Measurements from ENCODE around the gene PSMD13. TPM values are rescaled to one million over a fixed set of nuclear protein-coding genes. Genes with fewer than 3 reads are reported as not detected.
"Not testable (repeated sequence)": the region's sequence is repeated elsewhere in the genome, so short reads cannot be mapped to it uniquely, and the experiment has no call there.

The PSMD13 gene
- total RNA-seq, 1 donor from 2014 or later = 71.9 TPM

- TF ChIP-seq CTCF (IDR thresholded peaks at IDR 0.05) (no peak), POLR2A (IDR thresholded peaks at IDR 0.05) (no peak), POLR2AphosphoS5 (IDR thresholded peaks at IDR 0.05; ENCODE audit: insufficient read depth in 1 of 2, low read depth in 1 of 2) (no peak)
- intact Hi-C loops (cut with DNase I) = loop anchor here (10.0 kb wide), 1 partner anchor 185 kb away; the partner anchor contains the start of gene ANO9
- H3K9me3 ChIP-seq = no peaks in the 10 kb centered on the region
- H3K27me3 ChIP-seq = no peaks in the 10 kb centered on the region
- DNase-seq (ENCODE audit: extremely low spot score in 2 of 2) = no peak
- H3K36me3 ChIP-seq = no peaks in the 10 kb centered on the region
- H3K4me1 ChIP-seq = no peaks in the 10 kb centered on the region
- H3K27ac ChIP-seq = no peak overlapping the region
- no peak overlapping the region for H3K4me3 ChIP-seq
Observed at GRCh38 chr11:259413-259812, 22.6 kb downstream of the PSMD13 start.

DNA sequence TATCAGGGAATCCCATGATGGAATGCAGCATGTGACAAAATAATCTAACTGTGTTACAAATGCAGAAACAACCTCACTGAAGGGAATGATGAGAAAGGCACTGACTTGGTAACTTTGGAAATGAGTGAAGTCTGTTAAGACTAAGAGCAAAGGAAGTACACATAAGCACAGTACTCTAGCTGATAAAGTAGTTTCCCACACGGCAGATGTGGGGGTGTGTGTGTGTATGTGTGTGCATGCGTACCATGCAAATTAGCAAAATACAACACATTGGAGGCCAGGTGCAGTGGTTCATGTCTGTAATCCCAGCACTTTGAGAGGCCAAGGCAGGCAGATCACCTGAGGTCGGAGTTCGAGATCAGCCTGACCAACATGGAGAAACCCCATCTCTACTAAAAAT, 24.8 kb downstream of the PSMD13 start:
- DNase-seq (ENCODE audit: extremely low spot score in 2 of 2) = no peak
- Histone ChIP-seq H3K36me3 (no peaks in the 10 kb centered on the region), H3K4me1 (no peaks in the 10 kb centered on the region), H3K4me3 (no peak overlapping the region), H3K9me3 (no peaks in the 10 kb centered on the region), H3K27ac (no peak overlapping the region), H3K27me3 (no peaks in the 10 kb centered on the region)
- TF ChIP-seq CTCF (IDR thresholded peaks at IDR 0.05) (no peak), POLR2AphosphoS5 (IDR thresholded peaks at IDR 0.05; ENCODE audit: insufficient read depth in 1 of 2, low read depth in 1 of 2) (no peak), POLR2A (IDR thresholded peaks at IDR 0.05) (no peak)
- intact Hi-C loops (cut with DNase I) = no loop called here

- no peaks in the 10 kb centered on the region for H3K36me3 ChIP-seq
- H3K4me1 ChIP-seq = peaks cover 12% of the 10 kb centered on the region
- intact Hi-C loops (cut with DNase I) = no loop called here
- no peak overlapping the region for H3K27ac ChIP-seq
- peak in 1 of 2 donors; percentile 46 for DNase-seq (ENCODE audit: extremely low spot score in 2 of 2)
- H3K4me3 ChIP-seq = no peak overlapping the region
- no peak for TF ChIP-seq POLR2AphosphoS5 (IDR thresholded peaks at IDR 0.05; ENCODE audit: insufficient read depth in 1 of 2, low read depth in 1 of 2)
- TF ChIP-seq CTCF (IDR thresholded peaks at IDR 0.05) = no peak
- TF ChIP-seq POLR2A (IDR thresholded peaks at IDR 0.05) = no peak
- H3K9me3 ChIP-seq = no peaks in the 10 kb centered on the region
- no peaks in the 10 kb centered on the region for H3K27me3 ChIP-seq
Observed at GRCh38 chr11:266676-267439, 30.1 kb downstream of the PSMD13 start.

DNA sequence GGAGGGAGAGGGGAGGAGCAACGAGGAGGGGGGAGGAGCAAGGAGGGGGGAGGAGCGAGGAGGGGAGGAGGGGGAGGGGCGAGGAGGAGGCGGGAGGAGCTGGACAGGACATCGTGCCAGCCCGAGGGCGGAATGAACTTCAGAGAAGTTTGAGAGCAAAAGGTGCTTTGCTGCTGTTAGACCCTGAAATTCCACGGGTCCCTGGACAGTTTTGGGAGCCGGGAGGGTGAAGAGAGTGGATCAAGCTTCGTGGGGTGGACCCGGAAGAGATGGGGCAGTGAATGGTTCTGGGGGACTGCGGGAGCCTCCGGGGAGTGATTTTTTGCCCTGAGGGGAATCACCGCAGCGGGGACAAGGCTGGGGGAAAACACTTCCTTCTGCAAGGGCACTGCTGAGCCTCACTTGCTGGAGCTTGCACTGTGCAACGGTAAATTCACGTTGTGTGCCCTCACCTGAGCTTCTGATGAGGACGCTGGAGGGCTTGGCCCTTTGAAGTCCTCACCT, 30.8 kb downstream of the PSMD13 start:
- H3K4me3 ChIP-seq = peak overlapping the region; percentile 36 to 40
- H3K27me3 ChIP-seq = no peaks in the 10 kb centered on the region
- no peak for DNase-seq (ENCODE audit: extremely low spot score in 2 of 2)
- no peaks in the 10 kb centered on the region for H3K9me3 ChIP-seq
- peak overlapping the region; percentile 72 for H3K27ac ChIP-seq
- TF ChIP-seq POLR2AphosphoS5 (IDR thresholded peaks at IDR 0.05; ENCODE audit: insufficient read depth in 1 of 2, low read depth in 1 of 2) (peak in 1 of 2 donors; percentile 32), POLR2A (IDR thresholded peaks at IDR 0.05) (no peak)
- H3K4me1 ChIP-seq = peaks cover 12% of the 10 kb centered on the region
- intact Hi-C loops (cut with DNase I) = no loop called here
- H3K36me3 ChIP-seq = no peaks in the 10 kb centered on the region

DNA sequence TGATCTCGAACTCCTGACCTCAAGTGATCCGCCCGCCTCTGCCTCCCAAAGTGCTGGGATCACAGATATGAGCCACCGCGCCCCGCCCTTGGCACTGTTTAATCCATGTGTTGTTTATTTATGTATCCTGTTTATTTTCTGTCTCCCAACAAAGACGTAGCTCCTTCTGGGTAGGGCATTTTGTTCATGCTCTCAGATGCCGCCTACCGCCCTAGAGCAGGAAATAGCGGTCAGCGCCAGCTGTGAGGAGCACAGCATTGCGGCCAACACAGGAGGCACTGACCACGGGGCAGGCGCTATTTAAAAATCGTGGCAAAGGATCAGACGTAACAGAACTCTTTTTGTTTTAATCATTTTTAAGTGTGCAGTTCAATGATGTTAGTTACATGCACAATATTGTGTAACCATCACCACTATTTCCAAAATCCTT, 32.0 kb downstream of the PSMD13 start:
- DNase-seq (ENCODE audit: extremely low spot score in 2 of 2) = peak in 1 of 2 donors; percentile 55
- H3K27me3 ChIP-seq; H3K36me3 ChIP-seq; H3K9me3 ChIP-seq; intact Hi-C loops (cut with DNase I): not testable (repeated sequence)
- Histone ChIP-seq H3K4me3 (peak overlapping the region; percentile 3 to 40), H3K4me1 (peaks cover 12% of the 10 kb centered on the region), H3K27ac (peak overlapping the region; percentile 72)
- peak in 1 of 2 donors; percentile 63 for TF ChIP-seq POLR2AphosphoS5 (IDR thresholded peaks at IDR 0.05; ENCODE audit: insufficient read depth in 1 of 2, low read depth in 1 of 2)

All from vagina (tissue), 2 donors.